T-helper 1 cell (primary cell): ENCODE results near the gene GAGE12C.
"Not testable (repeated sequence)": the region's sequence is repeated elsewhere in the genome, so short reads cannot be mapped to it uniquely, and the experiment has no call there.

ENCODE experiments used
- DNase-seq, 5 donors: peaks; one replicate each; pipeline ENCODE4 v3.0.0-alpha.2; 2012 to 2020
- total RNA-seq, 4 donors: gene quantifications; one replicate each; lab custom pipeline; 2026; lab: John Stamatoyannopoulos, UW

GAGE12C gene, protein sequence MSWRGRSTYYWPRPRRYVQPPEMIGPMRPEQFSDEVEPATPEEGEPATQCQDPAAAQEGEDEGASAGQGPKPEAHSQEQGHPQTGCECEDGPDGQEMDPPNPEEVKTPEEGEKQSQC
- total RNA-seq, result 0 reads per million in 4 donors

DNA sequence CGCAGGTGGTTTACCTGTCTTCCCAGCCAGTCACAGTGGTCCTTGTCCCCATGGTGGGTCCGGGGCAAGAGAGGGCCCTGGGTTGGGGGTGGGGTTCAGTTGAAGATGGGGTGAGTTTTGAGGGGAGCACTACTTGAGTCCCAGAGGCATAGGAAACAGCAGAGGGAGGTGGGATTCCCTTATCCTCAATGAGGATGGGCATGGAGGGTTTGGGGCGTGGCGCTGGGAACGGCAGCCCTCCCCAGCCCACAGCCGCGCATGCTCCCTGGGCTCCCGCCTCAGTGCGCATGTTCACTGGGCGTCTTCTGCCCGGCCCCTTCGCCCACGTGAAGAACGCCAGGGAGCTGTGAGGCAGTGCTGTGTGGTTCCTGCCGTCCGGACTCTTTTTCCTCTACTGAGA is at the start of gene GAGE12C:
Gene GAGE12C, plus strand, starts transcription at position 301 of the 400 bp plus-strand sequence. CDS start 1,155 bp downstream, outside the sequence.
- DNase-seq, result not testable (repeated sequence)

DNA sequence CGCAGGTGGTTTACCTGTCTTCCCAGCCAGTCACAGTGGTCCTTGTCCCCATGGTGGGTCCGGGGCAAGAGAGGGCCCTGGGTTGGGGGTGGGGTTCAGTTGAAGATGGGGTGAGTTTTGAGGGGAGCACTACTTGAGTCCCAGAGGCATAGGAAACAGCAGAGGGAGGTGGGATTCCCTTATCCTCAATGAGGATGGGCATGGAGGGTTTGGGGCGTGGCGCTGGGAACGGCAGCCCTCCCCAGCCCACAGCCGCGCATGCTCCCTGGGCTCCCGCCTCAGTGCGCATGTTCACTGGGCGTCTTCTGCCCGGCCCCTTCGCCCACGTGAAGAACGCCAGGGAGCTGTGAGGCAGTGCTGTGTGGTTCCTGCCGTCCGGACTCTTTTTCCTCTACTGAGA is 9.5 kb downstream of the GAGE12C start, which contains the start of gene GAGE12D:
Gene GAGE12D, plus strand, starts transcription at position 301 of the 400 bp plus-strand sequence. CDS start 1,155 bp downstream, outside the sequence.
- DNase-seq, result not testable (repeated sequence)

DNA sequence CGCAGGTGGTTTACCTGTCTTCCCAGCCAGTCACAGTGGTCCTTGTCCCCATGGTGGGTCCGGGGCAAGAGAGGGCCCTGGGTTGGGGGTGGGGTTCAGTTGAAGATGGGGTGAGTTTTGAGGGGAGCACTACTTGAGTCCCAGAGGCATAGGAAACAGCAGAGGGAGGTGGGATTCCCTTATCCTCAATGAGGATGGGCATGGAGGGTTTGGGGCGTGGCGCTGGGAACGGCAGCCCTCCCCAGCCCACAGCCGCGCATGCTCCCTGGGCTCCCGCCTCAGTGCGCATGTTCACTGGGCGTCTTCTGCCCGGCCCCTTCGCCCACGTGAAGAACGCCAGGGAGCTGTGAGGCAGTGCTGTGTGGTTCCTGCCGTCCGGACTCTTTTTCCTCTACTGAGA is 19.0 kb downstream of the GAGE12C start, which contains the start of gene GAGE12E:
Gene GAGE12E, plus strand, starts transcription at position 301 of the 400 bp plus-strand sequence. CDS start 1,155 bp downstream, outside the sequence.
- not testable (repeated sequence) for DNase-seq

DNA sequence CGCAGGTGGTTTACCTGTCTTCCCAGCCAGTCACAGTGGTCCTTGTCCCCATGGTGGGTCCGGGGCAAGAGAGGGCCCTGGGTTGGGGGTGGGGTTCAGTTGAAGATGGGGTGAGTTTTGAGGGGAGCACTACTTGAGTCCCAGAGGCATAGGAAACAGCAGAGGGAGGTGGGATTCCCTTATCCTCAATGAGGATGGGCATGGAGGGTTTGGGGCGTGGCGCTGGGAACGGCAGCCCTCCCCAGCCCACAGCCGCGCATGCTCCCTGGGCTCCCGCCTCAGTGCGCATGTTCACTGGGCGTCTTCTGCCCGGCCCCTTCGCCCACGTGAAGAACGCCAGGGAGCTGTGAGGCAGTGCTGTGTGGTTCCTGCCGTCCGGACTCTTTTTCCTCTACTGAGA is 28.6 kb downstream of the GAGE12C start, which contains the start of gene GAGE12F:
Gene GAGE12F, plus strand, starts transcription at position 301 of the 400 bp plus-strand sequence. CDS start 1,155 bp downstream, outside the sequence.
- DNase-seq, result not testable (repeated sequence)

DNA sequence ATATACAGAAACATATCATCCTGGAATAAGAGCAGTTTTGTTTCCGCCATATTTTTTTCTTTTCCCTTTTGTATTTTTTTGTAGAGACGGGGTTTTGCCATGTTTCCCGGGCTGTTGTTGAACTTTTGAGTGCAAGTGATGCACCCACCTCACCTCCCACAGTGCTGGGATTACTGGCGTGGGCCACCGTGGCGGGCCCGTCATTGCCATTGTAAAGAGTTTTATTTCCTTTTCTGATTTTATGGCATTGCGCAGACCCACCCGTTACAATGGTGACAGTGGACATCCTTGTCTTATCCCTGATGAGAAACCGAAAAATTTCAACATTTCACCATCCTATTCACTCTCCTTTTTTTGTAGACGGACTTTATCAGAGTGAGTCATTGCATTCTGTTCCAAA is 36.8 kb downstream of the GAGE12C start:
- not testable (repeated sequence) for DNase-seq

DNA sequence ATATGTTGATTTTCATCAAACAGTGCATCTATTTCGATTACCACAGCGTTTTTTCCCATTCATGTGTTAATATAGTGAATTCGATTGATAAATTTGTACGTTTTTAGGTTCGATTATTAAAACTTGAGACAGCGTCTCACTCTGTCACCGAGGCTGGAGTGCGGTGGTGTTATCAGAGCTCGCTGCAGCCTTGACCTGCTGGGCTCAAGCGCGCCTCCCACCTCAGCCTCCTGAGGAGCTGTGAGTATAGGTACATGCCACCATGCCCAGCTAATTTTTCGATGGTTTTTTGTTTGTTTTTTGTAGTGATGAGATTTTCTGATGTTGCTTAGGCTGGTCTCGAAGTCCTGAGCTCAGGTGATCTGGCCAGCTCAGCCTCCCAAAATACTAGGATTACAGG is 37.2 kb downstream of the GAGE12C start:
- DNase-seq, result not testable (repeated sequence)

DNA sequence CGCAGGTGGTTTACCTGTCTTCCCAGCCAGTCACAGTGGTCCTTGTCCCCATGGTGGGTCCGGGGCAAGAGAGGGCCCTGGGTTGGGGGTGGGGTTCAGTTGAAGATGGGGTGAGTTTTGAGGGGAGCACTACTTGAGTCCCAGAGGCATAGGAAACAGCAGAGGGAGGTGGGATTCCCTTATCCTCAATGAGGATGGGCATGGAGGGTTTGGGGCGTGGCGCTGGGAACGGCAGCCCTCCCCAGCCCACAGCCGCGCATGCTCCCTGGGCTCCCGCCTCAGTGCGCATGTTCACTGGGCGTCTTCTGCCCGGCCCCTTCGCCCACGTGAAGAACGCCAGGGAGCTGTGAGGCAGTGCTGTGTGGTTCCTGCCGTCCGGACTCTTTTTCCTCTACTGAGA is 38.1 kb downstream of the GAGE12C start, which contains the start of gene GAGE12G:
Gene GAGE12G, plus strand, starts transcription at position 301 of the 400 bp plus-strand sequence. CDS start 1,155 bp downstream, outside the sequence.
- DNase-seq, result not testable (repeated sequence)

DNA sequence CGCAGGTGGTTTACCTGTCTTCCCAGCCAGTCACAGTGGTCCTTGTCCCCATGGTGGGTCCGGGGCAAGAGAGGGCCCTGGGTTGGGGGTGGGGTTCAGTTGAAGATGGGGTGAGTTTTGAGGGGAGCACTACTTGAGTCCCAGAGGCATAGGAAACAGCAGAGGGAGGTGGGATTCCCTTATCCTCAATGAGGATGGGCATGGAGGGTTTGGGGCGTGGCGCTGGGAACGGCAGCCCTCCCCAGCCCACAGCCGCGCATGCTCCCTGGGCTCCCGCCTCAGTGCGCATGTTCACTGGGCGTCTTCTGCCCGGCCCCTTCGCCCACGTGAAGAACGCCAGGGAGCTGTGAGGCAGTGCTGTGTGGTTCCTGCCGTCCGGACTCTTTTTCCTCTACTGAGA is 47.7 kb downstream of the GAGE12C start, which contains the start of gene GAGE12H:
Gene GAGE12H, plus strand, starts transcription at position 301 of the 400 bp plus-strand sequence. CDS start 1,155 bp downstream, outside the sequence.
- DNase-seq, result not testable (repeated sequence)
